ENCODE measurements around the gene SMCO3.
"Not testable (repeated sequence)": the region's sequence is repeated elsewhere in the genome, so short reads cannot be mapped to it uniquely, and the experiment has no call there.

SMCO3 gene

GRCh38 chr12:14774074-14774905 is 39.7 kb downstream of the SMCO3 start:
- DNase-seq: no peak

GRCh38 chr12:14773685-14774073 is 40.3 kb downstream of the SMCO3 start:
- DNase-seq: no peak

GRCh38 chr12:14772946-14773345 is 41.0 kb downstream of the SMCO3 start:
- no peak for DNase-seq

GRCh38 chr12:14771651-14772137 is 42.3 kb downstream of the SMCO3 start:
- no peak for DNase-seq

- DNase-seq: peak; percentile 53
Observed at GRCh38 chr12:14770496-14771461, 43.2 kb downstream of the SMCO3 start.

GRCh38 chr12:14769969-14770495 is 44.0 kb downstream of the SMCO3 start:
- DNase-seq: peak; percentile 46

- DNase-seq: no peak
Observed at GRCh38 chr12:14769466-14769968, 44.5 kb downstream of the SMCO3 start.

- no peak for DNase-seq
Observed at GRCh38 chr12:14768823-14769405, 45.1 kb downstream of the SMCO3 start.

GRCh38 chr12:14767617-14768016 is 46.4 kb downstream of the SMCO3 start:
- DNase-seq: no peak

GRCh38 chr12:14766649-14767215 is 47.2 kb downstream of the SMCO3 start:
- no peak for DNase-seq

- DNase-seq: not testable (repeated sequence)
Observed at GRCh38 chr12:14766020-14766419, 48.0 kb downstream of the SMCO3 start.

- no peak for DNase-seq
Observed at GRCh38 chr12:14765398-14765797, 48.6 kb downstream of the SMCO3 start.

GRCh38 chr12:14759711-14760280 is 54.2 kb downstream of the SMCO3 start:
- DNase-seq: not testable (repeated sequence)

GRCh38 chr12:14756334-14757143 is 57.4 kb downstream of the SMCO3 start:
- DNase-seq: no peak

Data from NCI-H187 treated with DMSO at 0.1 percent for 48 hours (cell line).